ENCODE data around the gene TXNIP. TPM values are rescaled to one million over a fixed set of nuclear protein-coding genes. Genes with fewer than 3 reads are reported as not detected.

Gene TXNIP
- total RNA-seq, 1 donor from 2014 or later = 39.1 TPM

DNA sequence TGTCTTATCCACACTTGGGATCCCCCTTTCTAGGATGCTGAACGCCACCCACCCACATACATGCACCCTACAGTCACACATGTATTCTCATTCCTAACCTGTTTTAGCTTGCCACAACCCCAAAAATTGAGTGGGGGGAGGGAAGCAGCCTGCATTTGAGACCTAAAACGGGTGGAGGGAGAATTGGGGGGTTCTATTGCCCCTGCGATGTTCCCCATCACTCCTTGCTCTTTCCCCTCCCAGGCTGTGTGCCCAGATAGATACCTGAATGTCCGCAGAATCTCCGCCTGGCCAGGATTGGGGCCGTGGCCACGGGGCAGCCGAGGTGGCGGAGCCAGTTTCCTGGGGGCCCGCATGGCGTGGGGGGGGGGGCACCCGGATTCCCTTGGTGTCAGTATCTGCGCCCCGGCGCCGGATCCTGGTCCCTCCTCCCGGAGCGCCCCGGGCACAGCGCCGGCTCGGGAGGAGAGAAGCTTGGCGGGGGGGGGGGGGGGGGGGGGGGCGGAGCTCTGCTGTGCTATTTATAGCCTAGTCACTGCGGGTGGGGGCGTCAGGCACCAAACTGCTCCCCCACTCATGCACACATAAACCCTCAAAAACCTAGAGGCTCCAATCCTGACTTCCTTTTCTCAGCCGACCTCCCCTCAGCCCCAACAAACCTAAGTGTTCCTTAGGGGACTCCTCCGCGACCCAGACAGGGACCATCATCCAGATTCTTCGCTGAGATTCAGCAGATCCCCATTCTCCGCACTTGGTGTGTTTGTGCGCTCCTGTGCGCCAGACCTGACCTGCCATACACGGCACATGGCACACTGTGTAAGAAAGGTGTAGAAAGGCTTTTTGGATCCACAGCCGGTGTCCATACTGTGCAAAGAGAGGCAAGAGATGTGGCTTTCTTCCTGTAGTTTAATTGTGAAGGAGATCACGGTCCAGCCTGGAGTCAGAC lies 33.9 kb downstream of the TXNIP start:
- Mint-ChIP-seq H3K9me3 (peaks cover 7% of the 10 kb centered on the region), H3K36me3 (ENCODE audit: low read depth) (peaks cover 7% of the 10 kb centered on the region), H3K27me3 (ENCODE audit: low read depth) (no peaks in the 10 kb centered on the region), H3K27ac (peak overlapping the region; percentile 77), H3K4me3 (ENCODE audit: low read depth) (peak overlapping the region; percentile 90), H3K4me1 (ENCODE audit: low read depth) (peaks cover 53% of the 10 kb centered on the region)
- DNase-seq (ENCODE audit: low spot score) = no peak
- intact Hi-C loops (cut with micrococcal nuclease) = loop anchor here (5.0 kb wide), 1 partner anchor 35 kb away; the partner anchor contains the start of gene TXNIP

- DNase-seq (ENCODE audit: low spot score) = no peak
- H3K36me3 Mint-ChIP-seq (ENCODE audit: low read depth) = no peaks in the 10 kb centered on the region
- H3K27me3 Mint-ChIP-seq (ENCODE audit: low read depth) = no peaks in the 10 kb centered on the region
- peak overlapping the region; percentile 87 for H3K4me3 Mint-ChIP-seq (ENCODE audit: low read depth)
- H3K27ac Mint-ChIP-seq = peak overlapping the region; percentile 62
- H3K9me3 Mint-ChIP-seq = no peaks in the 10 kb centered on the region
- H3K4me1 Mint-ChIP-seq (ENCODE audit: low read depth) = peaks cover 59% of the 10 kb centered on the region
- intact Hi-C loops (cut with micrococcal nuclease) = loop anchor here (5.0 kb wide), 1 partner anchor 36 kb away; the partner anchor contains the start of gene TXNIP
Measured at GRCh38 chr1:145961425-145962156, 34.8 kb downstream of the TXNIP start.

DNA sequence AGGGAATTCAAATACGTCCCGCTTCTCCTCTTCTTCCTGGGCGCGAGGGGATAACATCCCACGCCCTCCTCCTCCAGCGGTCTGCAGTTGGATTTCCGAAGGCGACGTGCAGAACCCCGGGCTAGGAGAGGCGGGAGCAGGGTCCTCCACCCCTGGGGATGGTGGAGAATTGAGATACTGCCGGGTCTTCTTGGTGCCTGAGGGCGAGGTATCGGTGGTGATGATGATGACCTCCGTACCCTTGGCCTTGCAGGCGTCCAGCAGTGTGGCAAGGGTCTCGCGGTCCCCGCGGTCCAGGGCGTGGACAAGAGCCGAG lies 35.3 kb downstream of the TXNIP start:
- Mint-ChIP-seq H3K27me3 (ENCODE audit: low read depth) (no peaks in the 10 kb centered on the region), H3K9me3 (no peaks in the 10 kb centered on the region), H3K4me3 (ENCODE audit: low read depth) (peak overlapping the region; percentile 87), H3K36me3 (ENCODE audit: low read depth) (no peaks in the 10 kb centered on the region), H3K27ac (peak overlapping the region; percentile 34), H3K4me1 (ENCODE audit: low read depth) (peaks cover 63% of the 10 kb centered on the region)
- intact Hi-C loops (cut with micrococcal nuclease) = loop anchor here (5.0 kb wide), 1 partner anchor 36 kb away; the partner anchor contains the start of gene TXNIP
- DNase-seq (ENCODE audit: low spot score) = no peak

- Mint-ChIP-seq H3K4me1 (ENCODE audit: low read depth) (peaks cover 67% of the 10 kb centered on the region), H3K4me3 (ENCODE audit: low read depth) (peak overlapping the region; percentile 87), H3K27me3 (ENCODE audit: low read depth) (no peaks in the 10 kb centered on the region), H3K9me3 (no peaks in the 10 kb centered on the region), H3K27ac (peak overlapping the region; percentile 34), H3K36me3 (ENCODE audit: low read depth) (peaks cover under 1% of the 10 kb centered on the region)
- intact Hi-C loops (cut with micrococcal nuclease) = loop anchor here (5.0 kb wide), 1 partner anchor 37 kb away; the partner anchor contains the start of gene TXNIP
- DNase-seq (ENCODE audit: low spot score) = no peak
Measured at GRCh38 chr1:145960468-145961108, 35.8 kb downstream of the TXNIP start.

- DNase-seq (ENCODE audit: low spot score) = no peak
- Mint-ChIP-seq H3K27me3 (ENCODE audit: low read depth) (no peaks in the 10 kb centered on the region), H3K9me3 (no peaks in the 10 kb centered on the region), H3K36me3 (ENCODE audit: low read depth) (peaks cover 5% of the 10 kb centered on the region), H3K4me1 (ENCODE audit: low read depth) (peaks cover 69% of the 10 kb centered on the region), H3K27ac (no peak overlapping the region), H3K4me3 (ENCODE audit: low read depth) (peak overlapping the region; percentile 9)
- intact Hi-C loops (cut with micrococcal nuclease) = loop anchor here (2.0 to 5.0 kb wide), 2 partner anchors 37 to 77 kb away; partner anchors contain the start of gene TXNIP
Measured at GRCh38 chr1:145959957-145960467, 36.4 kb downstream of the TXNIP start.

DNA sequence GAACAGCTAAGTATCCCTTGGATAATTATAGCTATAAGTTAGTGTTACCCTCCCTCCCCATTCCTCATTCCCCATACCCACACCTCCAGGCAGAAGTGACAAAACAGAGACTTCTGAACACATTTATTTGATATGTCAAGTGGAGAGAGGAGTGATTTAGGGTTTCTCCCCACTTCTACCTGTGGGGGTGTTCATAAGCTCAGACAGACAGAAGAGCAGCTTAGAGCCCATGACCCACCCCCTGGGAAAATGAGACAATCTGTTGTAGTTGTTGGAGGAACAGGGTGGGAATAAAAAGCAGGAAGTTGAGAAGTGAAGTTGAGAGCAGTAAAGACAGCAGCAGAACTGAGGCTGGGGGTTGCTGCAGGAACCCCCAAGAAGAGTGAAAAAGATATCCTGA lies 37.0 kb downstream of the TXNIP start:
- DNase-seq (ENCODE audit: low spot score) = no peak
- no peak overlapping the region for H3K27ac Mint-ChIP-seq
- H3K4me3 Mint-ChIP-seq (ENCODE audit: low read depth) = peak overlapping the region; percentile 1
- peaks cover 71% of the 10 kb centered on the region for H3K4me1 Mint-ChIP-seq (ENCODE audit: low read depth)
- intact Hi-C loops (cut with micrococcal nuclease) = loop anchor here (2.0 kb wide), 1 partner anchor 77 kb away; no protein-coding TSS in a partner anchor
- peaks cover 5% of the 10 kb centered on the region for H3K36me3 Mint-ChIP-seq (ENCODE audit: low read depth)
- H3K9me3 Mint-ChIP-seq = no peaks in the 10 kb centered on the region
- H3K27me3 Mint-ChIP-seq (ENCODE audit: low read depth) = no peaks in the 10 kb centered on the region

- DNase-seq (ENCODE audit: low spot score) = no peak
- no peak overlapping the region for H3K27ac Mint-ChIP-seq
- no peak overlapping the region for H3K4me3 Mint-ChIP-seq (ENCODE audit: low read depth)
- peaks cover 67% of the 10 kb centered on the region for H3K4me1 Mint-ChIP-seq (ENCODE audit: low read depth)
- intact Hi-C loops (cut with micrococcal nuclease) = loop anchor here (2.0 kb wide), 1 partner anchor 78 kb away; no protein-coding TSS in a partner anchor
- H3K27me3 Mint-ChIP-seq (ENCODE audit: low read depth) = no peaks in the 10 kb centered on the region
- peaks cover 7% of the 10 kb centered on the region for H3K36me3 Mint-ChIP-seq (ENCODE audit: low read depth)
- no peaks in the 10 kb centered on the region for H3K9me3 Mint-ChIP-seq
Measured at GRCh38 chr1:145958734-145959133, 37.6 kb downstream of the TXNIP start.

- DNase-seq (ENCODE audit: low spot score) = peak; percentile 93
- no peaks in the 10 kb centered on the region for H3K9me3 Mint-ChIP-seq
- H3K27ac Mint-ChIP-seq = peak within 1 kb of the TSS; percentile 91
- intact Hi-C loops (cut with micrococcal nuclease) = loop anchor here (1.0 to 2.0 kb wide), 2 partner anchors 30 to 79 kb away; partner anchors contain the start of gene RBM8A
- H3K4me3 Mint-ChIP-seq (ENCODE audit: low read depth) = peak within 1 kb of the TSS; percentile 98
- H3K4me1 Mint-ChIP-seq (ENCODE audit: low read depth) = peaks cover 56% of the 10 kb centered on the region
- no peaks in the 10 kb centered on the region for H3K27me3 Mint-ChIP-seq (ENCODE audit: low read depth)
- peaks cover 13% of the 10 kb centered on the region for H3K36me3 Mint-ChIP-seq (ENCODE audit: low read depth)
Measured at GRCh38 chr1:145957443-145958319, 38.7 kb downstream of the TXNIP start, which contains the start of gene LIX1L. Gene LIX1L (minus strand): TSS chr1:145958017. CDS start chr1:145957927, 90 bp downstream.

- H3K27ac Mint-ChIP-seq = peak overlapping the region; percentile 91
- peaks cover 56% of the 10 kb centered on the region for H3K4me1 Mint-ChIP-seq (ENCODE audit: low read depth)
- peaks cover 17% of the 10 kb centered on the region for H3K36me3 Mint-ChIP-seq (ENCODE audit: low read depth)
- H3K27me3 Mint-ChIP-seq (ENCODE audit: low read depth) = no peaks in the 10 kb centered on the region
- DNase-seq (ENCODE audit: low spot score) = no peak
- intact Hi-C loops (cut with micrococcal nuclease) = loop anchor here (1.0 kb wide), 1 partner anchor 30 kb away; the partner anchor contains the start of gene RBM8A
- H3K9me3 Mint-ChIP-seq = no peaks in the 10 kb centered on the region
- peak overlapping the region; percentile 98 for H3K4me3 Mint-ChIP-seq (ENCODE audit: low read depth)
Measured at GRCh38 chr1:145956781-145957442, 39.5 kb downstream of the TXNIP start.

- H3K4me1 Mint-ChIP-seq (ENCODE audit: low read depth) = peaks cover 56% of the 10 kb centered on the region
- H3K9me3 Mint-ChIP-seq = no peaks in the 10 kb centered on the region
- intact Hi-C loops (cut with micrococcal nuclease) = no loop called here
- DNase-seq (ENCODE audit: low spot score) = no peak
- H3K36me3 Mint-ChIP-seq (ENCODE audit: low read depth) = peaks cover 22% of the 10 kb centered on the region
- no peaks in the 10 kb centered on the region for H3K27me3 Mint-ChIP-seq (ENCODE audit: low read depth)
- no peak overlapping the region for H3K27ac Mint-ChIP-seq
- H3K4me3 Mint-ChIP-seq (ENCODE audit: low read depth) = peak overlapping the region; percentile 98
Measured at GRCh38 chr1:145956361-145956760, 40.0 kb downstream of the TXNIP start.

DNA sequence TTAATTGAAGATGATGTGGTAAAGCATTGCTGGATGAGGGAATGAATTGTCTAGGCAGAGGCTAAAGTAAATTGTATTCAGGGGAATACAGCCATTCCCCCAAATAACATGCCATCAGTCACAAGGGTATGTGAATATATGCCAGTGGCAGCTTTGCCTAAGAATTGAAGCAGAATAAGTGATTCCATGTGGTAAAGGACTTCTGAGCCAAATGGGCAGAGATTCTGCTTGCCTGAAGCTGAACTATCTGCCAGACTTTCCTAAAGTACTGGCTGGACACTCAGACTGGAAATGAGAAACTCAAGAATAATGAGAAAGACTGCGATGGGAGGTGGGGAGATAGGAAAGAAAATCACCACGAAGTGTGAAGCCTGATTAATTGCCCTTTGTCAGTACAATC lies 40.9 kb downstream of the TXNIP start:
- Mint-ChIP-seq H3K27ac (no peak overlapping the region), H3K4me3 (ENCODE audit: low read depth) (peak overlapping the region; percentile 32), H3K9me3 (no peaks in the 10 kb centered on the region), H3K4me1 (ENCODE audit: low read depth) (peaks cover 59% of the 10 kb centered on the region), H3K36me3 (ENCODE audit: low read depth) (peaks cover 29% of the 10 kb centered on the region), H3K27me3 (ENCODE audit: low read depth) (no peaks in the 10 kb centered on the region)
- intact Hi-C loops (cut with micrococcal nuclease) = no loop called here
- DNase-seq (ENCODE audit: low spot score) = no peak

Data from activated T-helper 2 cell treated with anti-CD3 and anti-CD28 coated beads, Interferon-gamma antibody, Interleukin-2, Interleukin-4, amounts not matched to agents 10 μg/mL and 5 μg/mL and 100 μg/mL, durations not matched to agents 14 hours and 24 hours and 36 hours (primary cell).